GM12874 (cell line): ENCODE data around the gene ZNF318.

Source experiments
- CTCF ChIP-seq: IDR thresholded peaks from 2 replicates; pipeline ENCODE4 v1.5.1; 2011; ENCODE audit warnings: low read depth, mild to moderate bottlenecking, control low read depth, low read length, moderate library complexity; ENCODE audit not compliant: insufficient read depth

Gene ZNF318

GRCh38 chr6:43306086-43306485, 63.4 kb downstream of the ZNF318 start:
- TF ChIP-seq CTCF = no peak

GRCh38 chr6:43304882-43305281, 64.6 kb downstream of the ZNF318 start:
- no peak for TF ChIP-seq CTCF

- no peak for TF ChIP-seq CTCF
Measured at GRCh38 chr6:43304361-43304760, 65.1 kb downstream of the ZNF318 start.

GRCh38 chr6:43303751-43304331, 65.6 kb downstream of the ZNF318 start:
- no peak for TF ChIP-seq CTCF

- TF ChIP-seq CTCF = no peak
Measured at GRCh38 chr6:43302126-43302525, 67.3 kb downstream of the ZNF318 start.

- TF ChIP-seq CTCF = no peak
Measured at GRCh38 chr6:43301081-43301870, 68.2 kb downstream of the ZNF318 start.

GRCh38 chr6:43299338-43300293, 69.8 kb downstream of the ZNF318 start:
- no peak for TF ChIP-seq CTCF
